ENCODE results near the gene CTBP1. TPM values are rescaled to one million over a fixed set of nuclear protein-coding genes. Genes with fewer than 3 reads are reported as not detected.

Gene CTBP1
- total RNA-seq, 1 experiment from 2014 or later = 153 TPM

DNA sequence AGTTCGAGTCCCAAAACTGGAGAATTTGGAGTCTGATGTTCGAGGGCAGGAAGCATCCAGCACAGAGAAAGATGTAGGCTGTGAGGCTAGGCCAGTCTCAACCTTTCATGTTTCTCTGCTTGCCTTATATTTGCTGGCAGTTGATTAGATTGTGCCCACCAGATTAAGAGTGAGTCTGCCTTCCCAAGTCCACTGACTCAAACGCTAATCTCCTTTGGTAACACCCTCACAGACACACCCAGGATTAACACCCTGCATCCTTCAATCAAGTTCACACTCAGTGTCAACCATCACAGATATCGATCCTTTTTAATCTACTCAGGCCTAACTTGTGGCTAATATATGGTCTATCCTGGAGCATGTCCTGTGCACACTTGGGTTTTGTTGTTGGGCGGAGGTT is 22.8 kb upstream of the CTBP1 start:
- CTCF ChIA-PET = no interaction called here
- Histone ChIP-seq H3K27me3 (ENCODE audit: insufficient read depth, low read depth) (peaks cover 22% of the 10 kb centered on the region), H3K79me2 (ENCODE audit: low read depth) (no peaks in the 10 kb centered on the region), H3K9me3 (ENCODE audit: insufficient read depth, low read depth) (peaks cover 3% of the 10 kb centered on the region), H3K4me3 (no peak overlapping the region), H2AFZ (no peak overlapping the region), H3K4me2 (no peak overlapping the region), H3F3A (ENCODE audit: insufficient read depth, low read depth) (no peaks in the 10 kb centered on the region), H3K4me1 (replicated peaks; ENCODE audit: insufficient read depth) (no peaks in the 10 kb centered on the region), H3K27ac (no peak overlapping the region), H3K9me2 (ENCODE audit: insufficient read depth) (no peaks in the 10 kb centered on the region), H4K20me1 (ENCODE audit: insufficient read depth) (no peaks in the 10 kb centered on the region), H3K36me3 (ENCODE audit: low read depth) (no peaks in the 10 kb centered on the region)
- TF ChIP-seq EZH2 (IDR thresholded peaks at IDR 0.05; ENCODE audit: low read depth) (no peak), CTCF (conservative IDR thresholded peaks at IDR 0.05) (no peak)
- BruUV-seq (replicated peaks) = no TSS peak
- intact Hi-C loops (cut with micrococcal nuclease; ENCODE audit: unreplicated experiment) = no loop called here
- POLR2A ChIA-PET (ENCODE audit: unreplicated experiment) = no interaction called here
- no peak for DNase-seq

DNA sequence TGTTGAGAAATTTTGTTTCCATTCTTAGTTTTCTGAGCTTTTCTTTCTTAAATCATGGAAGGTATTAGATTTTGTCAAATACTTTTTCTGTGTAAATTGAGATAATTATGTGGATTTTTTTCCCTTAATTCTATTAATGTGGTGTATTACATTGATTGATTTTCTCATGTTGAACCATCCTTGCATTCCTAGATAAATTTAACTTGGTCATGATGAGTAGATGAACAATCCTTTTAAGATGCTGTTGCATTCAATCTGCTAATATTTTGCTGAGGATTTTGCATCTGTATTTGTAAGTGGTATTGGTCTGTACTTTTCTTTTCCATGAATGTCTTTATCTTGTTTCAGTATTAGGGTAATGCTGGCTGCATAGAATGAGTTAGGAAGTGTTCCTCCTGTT is 20.3 kb upstream of the CTBP1 start:
- intact Hi-C loops (cut with micrococcal nuclease; ENCODE audit: unreplicated experiment) = loop anchor here (5.0 kb wide), 1 partner anchor 137 kb away; no protein-coding TSS in a partner anchor
- Histone ChIP-seq H3F3A (ENCODE audit: insufficient read depth, low read depth) (no peaks in the 10 kb centered on the region), H3K27me3 (ENCODE audit: insufficient read depth, low read depth) (peaks cover 2% of the 10 kb centered on the region), H2AFZ (no peak overlapping the region), H3K4me1 (replicated peaks; ENCODE audit: insufficient read depth) (no peaks in the 10 kb centered on the region), H3K4me2 (no peak overlapping the region), H4K20me1 (ENCODE audit: insufficient read depth) (no peaks in the 10 kb centered on the region), H3K9me3 (ENCODE audit: insufficient read depth, low read depth) (peaks cover 3% of the 10 kb centered on the region), H3K36me3 (ENCODE audit: low read depth) (no peaks in the 10 kb centered on the region), H3K79me2 (ENCODE audit: low read depth) (no peaks in the 10 kb centered on the region), H3K4me3 (no peak overlapping the region), H3K27ac (no peak overlapping the region), H3K9me2 (ENCODE audit: insufficient read depth) (no peaks in the 10 kb centered on the region)
- CTCF ChIA-PET = no interaction called here
- TF ChIP-seq CTCF (conservative IDR thresholded peaks at IDR 0.05) (no peak), EZH2 (IDR thresholded peaks at IDR 0.05; ENCODE audit: low read depth) (no peak)
- BruUV-seq (replicated peaks) = no TSS peak
- DNase-seq = no peak
- POLR2A ChIA-PET (ENCODE audit: unreplicated experiment) = interaction anchor here (0.7 kb wide), 1 partner anchor 13 kb away, joined by 4 read pairs; no protein-coding TSS in a partner anchor

DNA sequence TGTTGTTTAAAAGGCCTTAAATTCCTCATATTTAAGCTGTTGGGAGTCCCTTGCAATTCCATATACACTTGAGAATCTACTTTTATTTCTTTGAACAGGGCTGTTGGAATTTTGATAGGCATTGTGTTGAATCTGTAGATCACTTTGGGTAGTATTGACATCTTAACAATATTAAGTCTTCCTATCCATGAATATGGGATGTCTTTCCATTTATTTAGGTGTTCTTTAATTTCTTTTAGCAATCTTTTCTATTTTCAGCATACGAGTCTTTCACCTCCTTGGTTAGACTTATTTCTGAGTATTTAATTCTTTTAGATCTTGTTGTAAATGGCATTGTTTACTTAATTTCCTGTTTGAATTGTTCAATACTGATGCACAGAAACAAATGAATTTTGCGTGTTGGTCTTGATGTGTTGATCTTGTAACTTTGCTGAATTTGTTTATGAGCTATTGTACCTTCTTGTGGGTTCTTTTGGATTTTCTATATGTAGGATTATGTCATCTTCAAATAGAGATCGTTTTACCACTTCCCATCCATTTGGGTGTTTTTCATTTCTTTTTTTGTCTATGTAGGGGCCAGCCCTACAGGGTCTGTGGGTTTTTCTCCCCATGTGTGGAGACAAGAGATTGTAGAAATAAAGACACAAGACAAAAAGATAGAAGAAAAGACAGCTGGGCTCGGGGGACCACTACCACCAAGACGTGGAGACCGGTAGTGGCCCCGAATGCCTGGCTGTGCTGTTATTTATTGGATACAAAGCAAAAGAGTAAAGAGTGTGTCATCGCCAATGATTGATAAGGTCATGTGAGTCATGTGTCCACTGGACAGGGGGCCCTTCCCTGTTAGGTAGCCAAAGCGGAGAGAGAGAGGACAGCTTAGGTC is 18.2 kb upstream of the CTBP1 start:
- Histone ChIP-seq H2AFZ (no peak overlapping the region), H3K4me1 (replicated peaks; ENCODE audit: insufficient read depth) (no peaks in the 10 kb centered on the region), H3K9me3 (ENCODE audit: insufficient read depth, low read depth) (peaks cover 3% of the 10 kb centered on the region), H4K20me1 (ENCODE audit: insufficient read depth) (no peaks in the 10 kb centered on the region), H3K27ac (no peak overlapping the region), H3K27me3 (ENCODE audit: insufficient read depth, low read depth) (peaks cover 9% of the 10 kb centered on the region; the same call in 1 of the 2 replicates), H3K4me2 (no peak overlapping the region), H3K9me2 (ENCODE audit: insufficient read depth) (no peaks in the 10 kb centered on the region), H3K79me2 (ENCODE audit: low read depth) (no peaks in the 10 kb centered on the region), H3K4me3 (no peak overlapping the region), H3K36me3 (ENCODE audit: low read depth) (no peaks in the 10 kb centered on the region), H3F3A (ENCODE audit: insufficient read depth, low read depth) (no peaks in the 10 kb centered on the region)
- intact Hi-C loops (cut with micrococcal nuclease; ENCODE audit: unreplicated experiment) = loop anchor here (5.0 kb wide), 1 partner anchor 135 kb away; no protein-coding TSS in a partner anchor
- no peak for TF ChIP-seq EZH2 (IDR thresholded peaks at IDR 0.05; ENCODE audit: low read depth)
- no peak for TF ChIP-seq CTCF (conservative IDR thresholded peaks at IDR 0.05)
- ChIA-PET CTCF (no interaction called here), POLR2A (ENCODE audit: unreplicated experiment) (interaction anchor here (0.7 kb wide), 1 partner anchor 318 kb away, joined by 4 read pairs; no protein-coding TSS in a partner anchor)
- no peak for DNase-seq
- no TSS peak for BruUV-seq (replicated peaks)
